ENCODE measurements around the gene ZFPM1.
"Not testable (repeated sequence)": the region's sequence is repeated elsewhere in the genome, so short reads cannot be mapped to it uniquely, and the experiment has no call there.

ZFPM1 gene

DNA sequence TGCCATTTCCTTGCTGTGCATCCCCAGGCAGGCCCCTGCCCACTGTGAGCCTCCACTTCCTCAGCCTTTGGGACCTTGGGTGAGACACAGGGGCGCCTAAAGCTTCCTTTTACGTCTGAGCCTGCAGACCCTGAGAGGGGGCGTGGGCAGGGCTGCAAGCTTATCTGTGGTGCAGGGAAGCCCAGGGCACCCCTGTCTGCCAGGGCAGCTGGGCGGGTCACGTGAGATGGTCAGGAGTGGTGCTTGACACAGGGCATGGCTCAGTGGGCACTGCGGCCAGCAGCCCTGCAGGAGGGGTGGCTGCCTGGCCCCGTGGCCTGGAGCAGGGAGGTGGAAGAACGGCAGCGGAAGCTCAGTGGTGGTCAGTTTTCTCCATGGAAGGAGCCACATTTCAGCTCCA, 62.3 kb downstream of the ZFPM1 start:
- TF ChIP-seq, protein P1, sequence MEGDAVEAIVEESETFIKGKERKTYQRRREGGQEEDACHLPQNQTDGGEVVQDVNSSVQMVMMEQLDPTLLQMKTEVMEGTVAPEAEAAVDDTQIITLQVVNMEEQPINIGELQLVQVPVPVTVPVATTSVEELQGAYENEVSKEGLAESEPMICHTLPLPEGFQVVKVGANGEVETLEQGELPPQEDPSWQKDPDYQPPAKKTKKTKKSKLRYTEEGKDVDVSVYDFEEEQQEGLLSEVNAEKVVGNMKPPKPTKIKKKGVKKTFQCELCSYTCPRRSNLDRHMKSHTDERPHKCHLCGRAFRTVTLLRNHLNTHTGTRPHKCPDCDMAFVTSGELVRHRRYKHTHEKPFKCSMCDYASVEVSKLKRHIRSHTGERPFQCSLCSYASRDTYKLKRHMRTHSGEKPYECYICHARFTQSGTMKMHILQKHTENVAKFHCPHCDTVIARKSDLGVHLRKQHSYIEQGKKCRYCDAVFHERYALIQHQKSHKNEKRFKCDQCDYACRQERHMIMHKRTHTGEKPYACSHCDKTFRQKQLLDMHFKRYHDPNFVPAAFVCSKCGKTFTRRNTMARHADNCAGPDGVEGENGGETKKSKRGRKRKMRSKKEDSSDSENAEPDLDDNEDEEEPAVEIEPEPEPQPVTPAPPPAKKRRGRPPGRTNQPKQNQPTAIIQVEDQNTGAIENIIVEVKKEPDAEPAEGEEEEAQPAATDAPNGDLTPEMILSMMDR (IDR thresholded peaks at IDR 0.05; ENCODE audit: insufficient read depth, low read length, poor library complexity, severe bottlenecking), result no peak

GRCh38 chr16:88515925-88516594, 63.0 kb downstream of the ZFPM1 start:
- Histone ChIP-seq H3K27me3 (replicated peaks; ENCODE audit: control insufficient read depth, insufficient read depth, low read length) (no peaks in the 10 kb centered on the region), H3K4me3 (replicated peaks; ENCODE audit: low read depth, low read length) (no peak overlapping the region), H3K36me3 (ENCODE audit: control insufficient read depth, insufficient read depth, low read length) (no peaks in the 10 kb centered on the region; the same call in none of the 2 replicates)
- TF ChIP-seq, protein P1 (IDR thresholded peaks at IDR 0.05; ENCODE audit: insufficient read depth, low read length, poor library complexity, severe bottlenecking), result no peak
- no peak for DNase-seq (ENCODE audit: extremely low read depth, insufficient read length)

More for the DNA sequence above, 62.3 kb downstream of the ZFPM1 start:
- no peak for DNase-seq (ENCODE audit: extremely low read depth, insufficient read length)
- H3K36me3 ChIP-seq (ENCODE audit: control insufficient read depth, insufficient read depth, low read length), result no peaks in the 10 kb centered on the region; the same call in none of the 2 replicates
- no peaks in the 10 kb centered on the region for H3K27me3 ChIP-seq (replicated peaks; ENCODE audit: control insufficient read depth, insufficient read depth, low read length)
- no peak overlapping the region for H3K4me3 ChIP-seq (replicated peaks; ENCODE audit: low read depth, low read length)

- Histone ChIP-seq H3K36me3 (ENCODE audit: control insufficient read depth, insufficient read depth, low read length) (no peaks in the 10 kb centered on the region; the same call in none of the 2 replicates), H3K27me3 (replicated peaks; ENCODE audit: control insufficient read depth, insufficient read depth, low read length) (no peaks in the 10 kb centered on the region), H3K4me3 (replicated peaks; ENCODE audit: low read depth, low read length) (no peak overlapping the region)
- DNase-seq (ENCODE audit: extremely low read depth, insufficient read length), result no peak
- TF ChIP-seq, protein P1 (IDR thresholded peaks at IDR 0.05; ENCODE audit: insufficient read depth, low read length, poor library complexity, severe bottlenecking), result no peak
These were observed 63.6 kb downstream of the ZFPM1 start for GRCh38 chr16:88516601-88517061.

- not testable (repeated sequence) for H3K36me3 ChIP-seq (ENCODE audit: control insufficient read depth, insufficient read depth, low read length); H3K27me3 ChIP-seq (replicated peaks; ENCODE audit: control insufficient read depth, insufficient read depth, low read length); H3K4me3 ChIP-seq (replicated peaks; ENCODE audit: low read depth, low read length); DNase-seq (ENCODE audit: extremely low read depth, insufficient read length)
These were observed 64.2 kb downstream of the ZFPM1 start for GRCh38 chr16:88517208-88517774.

DNA sequence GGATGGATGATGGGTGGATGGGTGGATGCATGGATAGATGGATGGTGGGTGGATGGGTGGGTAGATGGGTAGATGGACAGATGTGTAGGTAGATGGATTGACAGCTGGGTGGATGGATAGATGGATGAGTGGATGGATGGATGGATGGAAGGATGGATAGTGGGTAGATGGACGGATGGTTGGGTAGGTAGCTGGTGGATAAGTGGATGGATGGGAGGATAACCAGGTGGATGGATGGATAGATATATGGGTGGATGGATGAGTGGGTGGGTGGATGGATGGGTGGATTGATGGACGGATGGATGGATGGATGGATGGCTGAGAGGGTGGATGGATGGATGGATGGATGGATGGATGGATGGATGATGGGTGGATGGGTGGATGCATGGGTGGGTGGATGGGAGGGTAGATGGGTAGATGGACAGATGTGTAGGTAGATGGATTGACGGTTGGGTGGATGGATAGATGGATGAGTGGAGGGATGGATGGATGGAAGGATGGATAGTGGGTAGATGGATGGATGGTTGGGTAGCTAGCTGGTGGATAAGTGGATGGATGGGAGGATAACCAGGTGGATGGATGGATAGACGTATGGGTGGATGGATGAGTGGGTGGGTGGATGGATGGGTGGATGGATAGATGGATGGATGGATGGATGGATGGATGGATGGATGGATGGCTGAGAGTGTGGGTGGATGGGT, 65.5 kb downstream of the ZFPM1 start:
- not testable (repeated sequence) for H3K36me3 ChIP-seq (ENCODE audit: control insufficient read depth, insufficient read depth, low read length); DNase-seq (ENCODE audit: extremely low read depth, insufficient read length); H3K27me3 ChIP-seq (replicated peaks; ENCODE audit: control insufficient read depth, insufficient read depth, low read length); H3K4me3 ChIP-seq (replicated peaks; ENCODE audit: low read depth, low read length)

DNA sequence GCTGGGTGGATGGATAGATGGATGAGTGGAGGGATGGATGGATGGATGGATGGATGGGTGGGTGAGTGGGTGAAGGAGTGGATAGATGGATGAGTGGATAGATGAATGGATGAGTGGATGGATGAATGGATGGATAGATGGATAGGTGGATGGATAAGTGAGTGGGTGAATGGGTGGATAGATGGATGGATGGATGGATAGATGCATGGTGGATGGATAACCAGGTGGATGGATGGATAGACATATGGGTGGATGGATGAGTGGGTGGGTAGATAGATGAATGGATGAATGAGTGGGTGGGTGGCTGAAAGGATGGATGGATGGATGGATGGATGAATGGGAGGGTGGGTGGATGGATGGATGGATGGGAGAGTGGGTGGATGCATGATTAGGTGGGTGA, 66.2 kb downstream of the ZFPM1 start:
- Histone ChIP-seq H3K4me3 (replicated peaks; ENCODE audit: low read depth, low read length) (no peak overlapping the region), H3K27me3 (replicated peaks; ENCODE audit: control insufficient read depth, insufficient read depth, low read length) (no peaks in the 10 kb centered on the region), H3K36me3 (ENCODE audit: control insufficient read depth, insufficient read depth, low read length) (no peaks in the 10 kb centered on the region; the same call in 1 of the 2 replicates)
- TF ChIP-seq, protein P1 (IDR thresholded peaks at IDR 0.05; ENCODE audit: insufficient read depth, low read length, poor library complexity, severe bottlenecking), result no peak
- DNase-seq (ENCODE audit: extremely low read depth, insufficient read length), result no peak

Data from GM06990 (cell line).